ENCODE results near the gene SERPINF2.

Gene SERPINF2

DNA sequence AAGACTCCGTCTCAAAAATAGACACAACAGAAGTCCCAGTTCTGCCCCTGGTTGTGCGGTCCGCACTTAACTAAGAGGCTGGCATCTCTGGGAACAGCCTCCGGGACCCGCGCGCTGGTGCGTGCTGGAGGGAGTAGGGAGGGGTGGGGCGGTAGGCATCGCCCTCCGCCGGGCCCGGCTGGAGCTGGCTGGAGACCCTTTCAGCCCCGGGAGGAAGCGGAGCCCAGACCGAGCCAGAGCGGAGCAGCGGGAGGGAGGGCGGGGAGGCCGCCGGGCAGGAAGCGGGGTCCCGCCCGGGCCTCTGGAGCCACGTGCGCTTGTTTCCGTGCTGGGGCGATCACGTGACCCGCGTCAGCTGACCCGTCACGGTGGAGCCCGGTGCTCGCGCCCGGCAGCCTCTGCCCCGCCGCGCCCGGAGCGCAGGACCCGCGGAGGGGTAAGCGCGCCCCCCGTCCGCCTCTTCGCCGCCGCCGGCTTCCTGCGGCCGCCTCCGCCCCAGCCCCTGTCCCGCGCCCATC is 18.3 kb upstream of the SERPINF2 start, which contains the start of gene WDR81:
Gene WDR81, plus strand, starts transcription at position 354 of the 518 bp plus-strand sequence. CDS start 256 bp downstream, outside the sequence.
- peak within 1 kb of the TSS; percentile 37; the same call in 1 of the 2 replicates for H3K27ac ChIP-seq (ENCODE audit: extremely low read depth, low read depth, low read length)
- no peaks in the 10 kb centered on the region for H3K4me1 ChIP-seq (ENCODE audit: control insufficient read depth, insufficient read depth, low read length)
- ChIA-PET POLR2A (interaction anchor here (1.2 to 2.1 kb wide), 3 partner anchors 8 to 106 kb away, joined by 3 to 8 read pairs (median 7); no protein-coding TSS in a partner anchor), CTCF (interaction anchor here (0.7 to 8.4 kb wide), 7 partner anchors 11 to 150 kb away, joined by 3 to 104 read pairs (median 4); no protein-coding TSS in a partner anchor)
- peak within 1 kb of the TSS; percentile 47 for H3K4me3 ChIP-seq (ENCODE audit: low read depth, low read length)
- H3K9me3 ChIP-seq (ENCODE audit: control insufficient read depth, insufficient read depth, low read depth, low read length), result no peaks in the 10 kb centered on the region
- peaks cover 0 to 30% of the 10 kb centered on the region in 2 experiments; a peak in 2 of 3 replicates for H3K36me3 ChIP-seq (ENCODE audit: control insufficient read depth in 2 of 2, insufficient read depth in 1 of 2, low read length in 2 of 2)
- TF ChIP-seq, protein P1, sequence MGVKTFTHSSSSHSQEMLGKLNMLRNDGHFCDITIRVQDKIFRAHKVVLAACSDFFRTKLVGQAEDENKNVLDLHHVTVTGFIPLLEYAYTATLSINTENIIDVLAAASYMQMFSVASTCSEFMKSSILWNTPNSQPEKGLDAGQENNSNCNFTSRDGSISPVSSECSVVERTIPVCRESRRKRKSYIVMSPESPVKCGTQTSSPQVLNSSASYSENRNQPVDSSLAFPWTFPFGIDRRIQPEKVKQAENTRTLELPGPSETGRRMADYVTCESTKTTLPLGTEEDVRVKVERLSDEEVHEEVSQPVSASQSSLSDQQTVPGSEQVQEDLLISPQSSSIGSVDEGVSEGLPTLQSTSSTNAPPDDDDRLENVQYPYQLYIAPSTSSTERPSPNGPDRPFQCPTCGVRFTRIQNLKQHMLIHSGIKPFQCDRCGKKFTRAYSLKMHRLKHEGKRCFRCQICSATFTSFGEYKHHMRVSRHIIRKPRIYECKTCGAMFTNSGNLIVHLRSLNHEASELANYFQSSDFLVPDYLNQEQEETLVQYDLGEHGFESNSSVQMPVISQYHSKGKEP (tag by site-specific recombination; IDR thresholded peaks at IDR 0.05), result peak; percentile 20; the same call in 1 of the 2 replicates
- no peak for TF ChIP-seq ZNF221 (tag by site-specific recombination; IDR thresholded peaks at IDR 0.05; ENCODE audit: borderline replicate concordance)
- no peak for TF ChIP-seq ZNF2 (tag by site-specific recombination; IDR thresholded peaks at IDR 0.05)
- TF ChIP-seq ZBTB8A (tag by site-specific recombination; IDR thresholded peaks at IDR 0.05), result peak; percentile 81
- TF ChIP-seq, protein P2, sequence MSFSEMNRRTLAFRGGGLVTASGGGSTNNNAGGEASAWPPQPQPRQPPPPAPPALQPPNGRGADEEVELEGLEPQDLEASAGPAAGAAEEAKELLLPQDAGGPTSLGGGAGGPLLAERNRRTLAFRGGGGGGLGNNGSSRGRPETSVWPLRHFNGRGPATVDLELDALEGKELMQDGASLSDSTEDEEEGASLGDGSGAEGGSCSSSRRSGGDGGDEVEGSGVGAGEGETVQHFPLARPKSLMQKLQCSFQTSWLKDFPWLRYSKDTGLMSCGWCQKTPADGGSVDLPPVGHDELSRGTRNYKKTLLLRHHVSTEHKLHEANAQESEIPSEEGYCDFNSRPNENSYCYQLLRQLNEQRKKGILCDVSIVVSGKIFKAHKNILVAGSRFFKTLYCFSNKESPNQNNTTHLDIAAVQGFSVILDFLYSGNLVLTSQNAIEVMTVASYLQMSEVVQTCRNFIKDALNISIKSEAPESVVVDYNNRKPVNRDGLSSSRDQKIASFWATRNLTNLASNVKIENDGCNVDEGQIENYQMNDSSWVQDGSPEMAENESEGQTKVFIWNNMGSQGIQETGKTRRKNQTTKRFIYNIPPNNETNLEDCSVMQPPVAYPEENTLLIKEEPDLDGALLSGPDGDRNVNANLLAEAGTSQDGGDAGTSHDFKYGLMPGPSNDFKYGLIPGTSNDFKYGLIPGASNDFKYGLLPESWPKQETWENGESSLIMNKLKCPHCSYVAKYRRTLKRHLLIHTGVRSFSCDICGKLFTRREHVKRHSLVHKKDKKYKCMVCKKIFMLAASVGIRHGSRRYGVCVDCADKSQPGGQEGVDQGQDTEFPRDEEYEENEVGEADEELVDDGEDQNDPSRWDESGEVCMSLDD (tag by site-specific recombination; IDR thresholded peaks at IDR 0.05), result peak; percentile 28; the same call in 1 of the 2 replicates
- TF ChIP-seq, protein P3, sequence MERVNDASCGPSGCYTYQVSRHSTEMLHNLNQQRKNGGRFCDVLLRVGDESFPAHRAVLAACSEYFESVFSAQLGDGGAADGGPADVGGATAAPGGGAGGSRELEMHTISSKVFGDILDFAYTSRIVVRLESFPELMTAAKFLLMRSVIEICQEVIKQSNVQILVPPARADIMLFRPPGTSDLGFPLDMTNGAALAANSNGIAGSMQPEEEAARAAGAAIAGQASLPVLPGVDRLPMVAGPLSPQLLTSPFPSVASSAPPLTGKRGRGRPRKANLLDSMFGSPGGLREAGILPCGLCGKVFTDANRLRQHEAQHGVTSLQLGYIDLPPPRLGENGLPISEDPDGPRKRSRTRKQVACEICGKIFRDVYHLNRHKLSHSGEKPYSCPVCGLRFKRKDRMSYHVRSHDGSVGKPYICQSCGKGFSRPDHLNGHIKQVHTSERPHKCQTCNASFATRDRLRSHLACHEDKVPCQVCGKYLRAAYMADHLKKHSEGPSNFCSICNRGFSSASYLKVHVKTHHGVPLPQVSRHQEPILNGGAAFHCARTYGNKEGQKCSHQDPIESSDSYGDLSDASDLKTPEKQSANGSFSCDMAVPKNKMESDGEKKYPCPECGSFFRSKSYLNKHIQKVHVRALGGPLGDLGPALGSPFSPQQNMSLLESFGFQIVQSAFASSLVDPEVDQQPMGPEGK (tag by site-specific recombination; IDR thresholded peaks at IDR 0.05), result no peak; the same call in none of the 2 replicates
- TF ChIP-seq KLF8 (tag by site-specific recombination; IDR thresholded peaks at IDR 0.05), result peak; percentile 57; the same call in 1 of the 2 replicates
- no peak for TF ChIP-seq HOXD13 (CRISPR knock-in tag; IDR thresholded peaks at IDR 0.05; ENCODE audit: borderline replicate concordance)
- peak; percentile 88 for TF ChIP-seq ZNF341 (tag by site-specific recombination; IDR thresholded peaks at IDR 0.05; ENCODE audit: low read depth)
- 0 out of 2 replicates have a peak, but pooled peaks have one; percentile 17 for TF ChIP-seq PRDM4 (tag by site-specific recombination; IDR thresholded peaks at IDR 0.05)
- 0 out of 2 replicates have a peak, but pooled peaks have one; percentile 17 for TF ChIP-seq ZNF843 (tag by site-specific recombination; IDR thresholded peaks at IDR 0.05)
- TF ChIP-seq ZNF692 (tag by site-specific recombination; IDR thresholded peaks at IDR 0.05), result peak; percentile 84
- no peak for TF ChIP-seq ZNF768 (tag by site-specific recombination; IDR thresholded peaks at IDR 0.05)
- 0 out of 2 replicates have a peak, but pooled peaks have one; percentile 53 for TF ChIP-seq ZNF121 (tag by site-specific recombination; IDR thresholded peaks at IDR 0.05)
- TF ChIP-seq HOXC10 (CRISPR knock-in tag; IDR thresholded peaks at IDR 0.05), result 0 out of 2 replicates have a peak, but pooled peaks have one; percentile 10
- TF ChIP-seq, protein P4, sequence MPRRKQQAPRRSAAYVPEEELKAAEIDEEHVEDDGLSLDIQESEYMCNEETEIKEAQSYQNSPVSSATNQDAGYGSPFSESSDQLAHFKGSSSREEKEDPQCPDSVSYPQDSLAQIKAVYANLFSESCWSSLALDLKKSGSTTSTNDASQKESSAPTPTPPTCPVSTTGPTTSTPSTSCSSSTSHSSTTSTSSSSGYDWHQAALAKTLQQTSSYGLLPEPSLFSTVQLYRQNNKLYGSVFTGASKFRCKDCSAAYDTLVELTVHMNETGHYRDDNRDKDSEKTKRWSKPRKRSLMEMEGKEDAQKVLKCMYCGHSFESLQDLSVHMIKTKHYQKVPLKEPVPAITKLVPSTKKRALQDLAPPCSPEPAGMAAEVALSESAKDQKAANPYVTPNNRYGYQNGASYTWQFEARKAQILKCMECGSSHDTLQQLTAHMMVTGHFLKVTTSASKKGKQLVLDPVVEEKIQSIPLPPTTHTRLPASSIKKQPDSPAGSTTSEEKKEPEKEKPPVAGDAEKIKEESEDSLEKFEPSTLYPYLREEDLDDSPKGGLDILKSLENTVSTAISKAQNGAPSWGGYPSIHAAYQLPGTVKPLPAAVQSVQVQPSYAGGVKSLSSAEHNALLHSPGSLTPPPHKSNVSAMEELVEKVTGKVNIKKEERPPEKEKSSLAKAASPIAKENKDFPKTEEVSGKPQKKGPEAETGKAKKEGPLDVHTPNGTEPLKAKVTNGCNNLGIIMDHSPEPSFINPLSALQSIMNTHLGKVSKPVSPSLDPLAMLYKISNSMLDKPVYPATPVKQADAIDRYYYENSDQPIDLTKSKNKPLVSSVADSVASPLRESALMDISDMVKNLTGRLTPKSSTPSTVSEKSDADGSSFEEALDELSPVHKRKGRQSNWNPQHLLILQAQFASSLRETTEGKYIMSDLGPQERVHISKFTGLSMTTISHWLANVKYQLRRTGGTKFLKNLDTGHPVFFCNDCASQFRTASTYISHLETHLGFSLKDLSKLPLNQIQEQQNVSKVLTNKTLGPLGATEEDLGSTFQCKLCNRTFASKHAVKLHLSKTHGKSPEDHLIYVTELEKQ (tag by site-specific recombination; IDR thresholded peaks at IDR 0.05; ENCODE audit: borderline replicate concordance), result no peak
- TF ChIP-seq ZNF600 (tag by site-specific recombination; IDR thresholded peaks at IDR 0.05), result peak; percentile 80
- peak; percentile 32; the same call in 1 of the 2 replicates for TF ChIP-seq ZNF596 (tag by site-specific recombination; IDR thresholded peaks at IDR 0.05)
- TF ChIP-seq YY1 (tag by site-specific recombination; IDR thresholded peaks at IDR 0.05), result no peak
- TF ChIP-seq KLF9 (tag by site-specific recombination; IDR thresholded peaks at IDR 0.05; ENCODE audit: low read depth), result peak; percentile 48; the same call in 1 of the 2 replicates
- TF ChIP-seq SP7 (tag by site-specific recombination; IDR thresholded peaks at IDR 0.05), result 0 out of 2 replicates have a peak, but pooled peaks have one; percentile 41
- TF ChIP-seq KLF1 (tag by site-specific recombination; IDR thresholded peaks at IDR 0.05), result peak; percentile 59; the same call in 1 of the 2 replicates
- TF ChIP-seq ZNF335 (tag by site-specific recombination; conservative IDR thresholded peaks at IDR 0.05), result peak; percentile 63; the same call in 1 of the 2 replicates
